ENCODE results near the gene SIRT5.
A peak's percentile ranks its signal among the peaks of the same experiment; 100 is the strongest.

The SIRT5 gene

GRCh38 chr6:13574571-13575376 is at the start of gene SIRT5:
SIRT5 (plus strand) TSS chr6:13574601; CDS start chr6:13584111, 9,510 bp downstream.
- peak; percentile 80 for DNase-seq

- DNase-seq, result no peak
These were observed 49.4 kb upstream of the SIRT5 start for GRCh38 chr6:13524801-13525508.

GRCh38 chr6:13526357-13526726 is 48.1 kb upstream of the SIRT5 start:
- no peak for DNase-seq

- DNase-seq, result no peak
These were observed 47.4 kb upstream of the SIRT5 start for GRCh38 chr6:13526727-13527670.

GRCh38 chr6:13527671-13528056 is 46.7 kb upstream of the SIRT5 start:
- DNase-seq, result no peak

GRCh38 chr6:13528232-13528631 is 46.2 kb upstream of the SIRT5 start:
- no peak for DNase-seq

- DNase-seq, result no peak
These were observed 45.5 kb upstream of the SIRT5 start for GRCh38 chr6:13528777-13529343.

GRCh38 chr6:13531956-13532355 is 42.4 kb upstream of the SIRT5 start:
- no peak for DNase-seq

- DNase-seq, result no peak
These were observed 39.9 kb upstream of the SIRT5 start for GRCh38 chr6:13534536-13534935.

- DNase-seq, result no peak
These were observed 39.1 kb upstream of the SIRT5 start for GRCh38 chr6:13535306-13535705.

- no peak for DNase-seq
These were observed 37.4 kb upstream of the SIRT5 start for GRCh38 chr6:13536796-13537526.

- no peak for DNase-seq
These were observed 36.9 kb upstream of the SIRT5 start for GRCh38 chr6:13537527-13537897.

- no peak for DNase-seq
These were observed 36.3 kb upstream of the SIRT5 start for GRCh38 chr6:13538084-13538483.

- DNase-seq, result no peak
These were observed 35.8 kb upstream of the SIRT5 start for GRCh38 chr6:13538600-13538999.

GRCh38 chr6:13539572-13539971 is 34.8 kb upstream of the SIRT5 start:
- no peak for DNase-seq

GRCh38 chr6:13541496-13541895 is 32.9 kb upstream of the SIRT5 start:
- no peak for DNase-seq

GRCh38 chr6:13544454-13545186 is 29.8 kb upstream of the SIRT5 start:
- no peak for DNase-seq

GRCh38 chr6:13545885-13546284 is 28.5 kb upstream of the SIRT5 start:
- DNase-seq, result no peak

- DNase-seq, result no peak
These were observed 25.7 kb upstream of the SIRT5 start for GRCh38 chr6:13548500-13549210.

- no peak for DNase-seq
These were observed 23.7 kb upstream of the SIRT5 start for GRCh38 chr6:13550656-13551055.

- no peak for DNase-seq
These were observed 20.8 kb upstream of the SIRT5 start for GRCh38 chr6:13553646-13554045.

Measured in activated CD4-positive, CD25-positive, alpha-beta regulatory T cell treated with anti-CD3 and anti-CD28 coated beads, Interleukin-2, amount 50 U/mL, for 72 hours (primary cell).